Esophagus squamous epithelium (tissue), 5 donors: Measurements from ENCODE around the gene ZDHHC14. TPM values are rescaled to one million over a fixed set of nuclear protein-coding genes. Genes with fewer than 3 reads are reported as not detected.
"Not testable (repeated sequence)": the region's sequence is repeated elsewhere in the genome, so short reads cannot be mapped to it uniquely, and the experiment has no call there.

ENCODE experiments used
- DNase-seq: peaks from one replicate; lab custom pipeline; 2025; lab: John Stamatoyannopoulos, UW
- H3K27ac ChIP-seq, 4 donors: fragments of 200-600 bp; sonication (generic); one replicate each; pipeline ENCODE4 v1.5.1; 2016 to 2019; ENCODE audit warnings: mild to moderate bottlenecking in 1 of 4
- H3K27me3 ChIP-seq, 4 donors: fragments of 200-600 bp; sonication (generic); 1 replicate in 3 of 4; 2 replicates in 1 of 4; pipeline versions ENCODE4 v1.5.1 to v1.6.0; 2017 to 2021; ENCODE audit warnings: antibody characterized with exemption in 1 of 4
- H3K36me3 ChIP-seq, 3 donors: fragments of 200-600 bp; sonication (generic); one replicate each; pipeline ENCODE4 v1.5.1; 2016 to 2019
- H3K4me1 ChIP-seq, 3 donors: fragments of 200-600 bp; sonication (generic); one replicate each; pipeline ENCODE4 v1.5.1; 2017 to 2019
- H3K4me3 ChIP-seq, 4 donors: fragments of 200-600 bp; sonication (generic); 1 replicate in 3 of 4; 2 replicates in 1 of 4; pipeline ENCODE4 v1.5.1; 2016 to 2019; ENCODE audit warnings: mild to moderate bottlenecking in 2 of 4, moderate library complexity in 1 of 4
- H3K9me3 ChIP-seq, 3 donors: fragments of 200-600 bp; sonication (generic); one replicate each; pipeline ENCODE4 v1.5.1; 2016 to 2019
- POLR2A ChIP-seq, 4 donors: fragments of 450-650 bp; IDR thresholded peaks; one replicate each; pipeline ENCODE4 v1.6.1; 2017; ENCODE audit warnings: antibody characterized with exemption in 4 of 4, mild to moderate bottlenecking in 4 of 4, moderate library complexity in 3 of 4
- WGBS, 2 donors: methylation state at CpG; one replicate each; pipeline ENCODE4 v1.1.5; 2018; 5-methylcytosine and 5-hydroxymethylcytosine counted together
- intact Hi-C: fragments of 100-400 bp; cut with DNase I; formaldehyde crosslinking; loops from one replicate; pipeline ENCODE4 v1.15.0; 2022
- total RNA-seq, 4 donors: library from RNA; depleted of rRNA; stranded (reverse); fragments of >200 nt; gene quantifications; one replicate each; pipeline ENCODE4 v1.1.0, GENCODE V29; 2016
- TF ChIP-seq, protein P1 (sequence below), 6 experiments: fragments of 450-650 bp in 4 of 6; fragments of 200-600 bp in 2 of 6; sonication (generic) in 2 of 6; IDR thresholded peaks; one replicate each; pipeline ENCODE4 v1.5.1; 2016 to 2019; ENCODE audit warnings: antibody characterized with exemption in 6 of 6, mild to moderate bottlenecking in 4 of 6, moderate library complexity in 4 of 6
- donor health status: DM: yes; HTN: yes; CAD: no.

ZDHHC14 gene
- total RNA-seq, 4 donors from 2014 or later, result 6.1 to 15.6 (median 6.9) TPM

DNA sequence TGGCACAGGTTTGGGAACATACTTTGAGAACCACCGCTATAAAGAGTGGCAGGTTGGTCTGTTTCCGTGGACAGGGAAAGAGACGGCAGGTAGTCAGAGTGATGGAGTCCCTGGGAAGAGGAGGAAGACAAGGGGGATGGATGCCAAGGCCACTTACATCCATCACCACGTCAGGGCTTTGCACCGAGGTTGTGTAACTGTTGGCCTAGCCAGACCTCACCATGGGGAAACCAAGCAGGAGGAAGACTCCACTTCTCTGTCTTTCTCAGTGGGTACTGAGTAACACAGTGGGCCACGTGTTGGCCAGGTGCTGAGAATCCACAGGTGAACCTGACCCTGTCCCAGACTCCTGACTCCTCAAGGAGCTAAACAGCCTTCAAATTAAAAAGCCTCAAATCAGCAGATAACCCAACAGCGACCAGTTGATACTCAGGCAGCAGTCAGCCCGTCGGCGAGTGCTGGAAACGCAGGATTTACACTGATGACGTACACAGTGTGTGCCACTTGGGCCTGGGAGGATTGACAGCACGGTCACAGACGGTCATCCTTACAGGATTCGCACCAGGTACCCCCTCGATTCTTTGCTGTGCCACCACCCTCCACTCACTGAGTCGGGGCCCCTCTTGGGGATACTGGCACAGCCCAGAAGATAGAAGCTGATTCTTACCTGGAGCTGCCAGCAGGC, 307.4 kb downstream of the ZDHHC14 start:
- Histone ChIP-seq H3K9me3 (no peaks in the 10 kb centered on the region), H3K4me3 (no peak overlapping the region), H3K36me3 (no peaks in the 10 kb centered on the region), H3K27me3 (peaks cover 0 to 6% (median 0%) of the 10 kb centered on the region in 4 donors), H3K4me1 (peaks cover 0 to 10% (median 10%) of the 10 kb centered on the region in 3 donors), H3K27ac (no peak overlapping the region)
- intact Hi-C loops, result no loop called here
- 78 to 81% methylated on average over 10 to 16 of the region's 17 CpGs for WGBS, 2 donors
- no peak for DNase-seq
- TF ChIP-seq POLR2A (IDR thresholded peaks at IDR 0.05), result no peak

GRCh38 chr6:157688960-157689599, 308.1 kb downstream of the ZDHHC14 start:
- peaks cover 0 to 6% (median 0%) of the 10 kb centered on the region in 4 donors for H3K27me3 ChIP-seq
- no peak overlapping the region for H3K4me3 ChIP-seq
- DNase-seq, result no peak
- TF ChIP-seq, protein P1, sequence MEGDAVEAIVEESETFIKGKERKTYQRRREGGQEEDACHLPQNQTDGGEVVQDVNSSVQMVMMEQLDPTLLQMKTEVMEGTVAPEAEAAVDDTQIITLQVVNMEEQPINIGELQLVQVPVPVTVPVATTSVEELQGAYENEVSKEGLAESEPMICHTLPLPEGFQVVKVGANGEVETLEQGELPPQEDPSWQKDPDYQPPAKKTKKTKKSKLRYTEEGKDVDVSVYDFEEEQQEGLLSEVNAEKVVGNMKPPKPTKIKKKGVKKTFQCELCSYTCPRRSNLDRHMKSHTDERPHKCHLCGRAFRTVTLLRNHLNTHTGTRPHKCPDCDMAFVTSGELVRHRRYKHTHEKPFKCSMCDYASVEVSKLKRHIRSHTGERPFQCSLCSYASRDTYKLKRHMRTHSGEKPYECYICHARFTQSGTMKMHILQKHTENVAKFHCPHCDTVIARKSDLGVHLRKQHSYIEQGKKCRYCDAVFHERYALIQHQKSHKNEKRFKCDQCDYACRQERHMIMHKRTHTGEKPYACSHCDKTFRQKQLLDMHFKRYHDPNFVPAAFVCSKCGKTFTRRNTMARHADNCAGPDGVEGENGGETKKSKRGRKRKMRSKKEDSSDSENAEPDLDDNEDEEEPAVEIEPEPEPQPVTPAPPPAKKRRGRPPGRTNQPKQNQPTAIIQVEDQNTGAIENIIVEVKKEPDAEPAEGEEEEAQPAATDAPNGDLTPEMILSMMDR (IDR thresholded peaks at IDR 0.05), result no peak
- no peak for TF ChIP-seq POLR2A (IDR thresholded peaks at IDR 0.05)
- no peaks in the 10 kb centered on the region for H3K36me3 ChIP-seq
- peaks cover 0 to 16% (median 15%) of the 10 kb centered on the region in 3 donors for H3K4me1 ChIP-seq
- no peaks in the 10 kb centered on the region for H3K9me3 ChIP-seq
- 54 to 56% methylated on average over 14 to 16 of the region's 17 CpGs for WGBS, 2 donors
- intact Hi-C loops, result no loop called here
- no peak overlapping the region for H3K27ac ChIP-seq

- TF ChIP-seq, protein P1 (IDR thresholded peaks at IDR 0.05), result no peak
- no peak for TF ChIP-seq POLR2A (IDR thresholded peaks at IDR 0.05)
- Histone ChIP-seq H3K27ac (no peak overlapping the region), H3K9me3 (no peaks in the 10 kb centered on the region), H3K4me1 (peaks cover 0 to 19% (median 15%) of the 10 kb centered on the region in 3 donors), H3K36me3 (no peaks in the 10 kb centered on the region), H3K4me3 (no peak overlapping the region), H3K27me3 (peaks cover 0 to 6% (median 0%) of the 10 kb centered on the region in 4 donors)
- intact Hi-C loops, result no loop called here
- 70 to 75% methylated on average over 7 of the region's 7 CpGs for WGBS, 2 donors
- no peak for DNase-seq
Observed at GRCh38 chr6:157689875-157690274, 308.9 kb downstream of the ZDHHC14 start.

DNA sequence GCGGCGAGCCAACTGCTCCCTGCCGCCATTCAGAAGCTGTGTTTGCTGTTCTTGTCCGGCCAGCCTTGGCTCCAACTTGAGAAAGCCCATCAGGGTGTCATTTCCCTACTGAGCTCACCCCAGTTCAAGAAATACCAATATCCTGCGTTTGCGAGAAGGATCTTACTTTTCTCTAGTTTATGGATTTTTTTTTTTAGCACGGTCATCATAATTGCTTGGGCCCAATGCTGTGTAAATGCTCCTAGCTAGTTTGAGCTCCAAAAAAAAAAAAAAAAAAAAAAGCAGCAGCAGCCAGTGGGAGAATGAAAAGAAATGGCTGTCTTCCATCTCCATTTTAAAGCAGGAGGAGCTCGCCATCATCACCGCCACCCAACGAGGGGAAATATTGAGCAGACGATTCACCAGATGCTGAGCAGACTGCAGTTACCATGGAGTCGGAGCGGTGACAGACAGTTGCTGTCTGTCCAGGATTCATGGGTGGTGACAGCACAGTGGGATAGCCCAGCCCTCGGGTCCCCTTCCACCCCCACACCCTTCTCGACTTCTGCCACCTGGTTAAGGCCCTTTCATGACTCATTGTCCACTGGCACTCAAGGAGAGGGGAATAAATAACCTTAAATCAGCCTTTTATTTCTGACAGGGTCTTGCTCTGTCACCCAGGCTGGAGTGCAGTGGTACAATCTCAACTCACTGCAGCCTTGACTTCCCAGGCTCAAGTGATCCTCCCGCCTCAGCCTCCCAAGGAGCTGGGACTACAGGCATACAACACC, 309.6 kb downstream of the ZDHHC14 start:
- no peak for DNase-seq

GRCh38 chr6:157691621-157692020, 310.6 kb downstream of the ZDHHC14 start:
- WGBS, 2 donors, result 72 to 85% methylated on average over 10 of the region's 10 CpGs
- H3K4me1 ChIP-seq, result peaks cover 0 to 19% (median 15%) of the 10 kb centered on the region in 3 donors
- H3K9me3 ChIP-seq, H3K27ac ChIP-seq, DNase-seq, H3K27me3 ChIP-seq, intact Hi-C loops, H3K4me3 ChIP-seq, H3K36me3 ChIP-seq: not testable (repeated sequence)

More for the DNA sequence above, 309.6 kb downstream of the ZDHHC14 start:
- H3K36me3 ChIP-seq, result no peaks in the 10 kb centered on the region
- WGBS, 2 donors, result 86 to 89% methylated on average over 13 to 15 of the region's 16 CpGs
- H3K9me3 ChIP-seq, result no peaks in the 10 kb centered on the region
- H3K4me3 ChIP-seq, result no peak overlapping the region
- TF ChIP-seq POLR2A (IDR thresholded peaks at IDR 0.05), result no peak
- TF ChIP-seq, protein P1 (IDR thresholded peaks at IDR 0.05), result no peak
- H3K27ac ChIP-seq, result no peak overlapping the region
- intact Hi-C loops, result no loop called here
- peaks cover 0 to 19% (median 15%) of the 10 kb centered on the region in 3 donors for H3K4me1 ChIP-seq
- H3K27me3 ChIP-seq, result peaks cover 0 to 6% (median 0%) of the 10 kb centered on the region in 4 donors
